ENCODE data around the gene ZNF827.

ZNF827 gene

GRCh38 chr4:145936142-145936996 is 2.3 kb downstream of the ZNF827 start (continued):
- no peak for TF ChIP-seq ZNF707 (tag by site-specific recombination; IDR thresholded peaks at IDR 0.05)
- no peak for TF ChIP-seq ZNF112 (tag by site-specific recombination; IDR thresholded peaks at IDR 0.05)
- TF ChIP-seq, protein P1, sequence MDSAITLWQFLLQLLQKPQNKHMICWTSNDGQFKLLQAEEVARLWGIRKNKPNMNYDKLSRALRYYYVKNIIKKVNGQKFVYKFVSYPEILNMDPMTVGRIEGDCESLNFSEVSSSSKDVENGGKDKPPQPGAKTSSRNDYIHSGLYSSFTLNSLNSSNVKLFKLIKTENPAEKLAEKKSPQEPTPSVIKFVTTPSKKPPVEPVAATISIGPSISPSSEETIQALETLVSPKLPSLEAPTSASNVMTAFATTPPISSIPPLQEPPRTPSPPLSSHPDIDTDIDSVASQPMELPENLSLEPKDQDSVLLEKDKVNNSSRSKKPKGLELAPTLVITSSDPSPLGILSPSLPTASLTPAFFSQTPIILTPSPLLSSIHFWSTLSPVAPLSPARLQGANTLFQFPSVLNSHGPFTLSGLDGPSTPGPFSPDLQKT (IDR thresholded peaks at IDR 0.05; ENCODE audit: borderline replicate concordance, low read depth, low read length) = no peak
- no peak for TF ChIP-seq ZNF274 (IDR thresholded peaks at IDR 0.05; ENCODE audit: low read length)
- no peak for TF ChIP-seq ZNF274 (tag by site-specific recombination; IDR thresholded peaks at IDR 0.05; ENCODE audit: borderline replicate concordance)
- TF ChIP-seq ZNF473 (tag by site-specific recombination; IDR thresholded peaks at IDR 0.05) = no peak
- TF ChIP-seq HOXD13 (CRISPR knock-in tag; IDR thresholded peaks at IDR 0.05; ENCODE audit: borderline replicate concordance) = no peak
- no peak; the same call in 1 of the 2 replicates for TF ChIP-seq ZBTB11 (tag by site-specific recombination; conservative IDR thresholded peaks at IDR 0.05; ENCODE audit: low read depth)
- TF ChIP-seq ZNF639 (tag by site-specific recombination; IDR thresholded peaks at IDR 0.05) = no peak
- no peak; the same call in 1 of the 2 replicates for TF ChIP-seq WT1 (tag by site-specific recombination; IDR thresholded peaks at IDR 0.05)
- no peak for TF ChIP-seq ZNF211 (tag by site-specific recombination; IDR thresholded peaks at IDR 0.05; ENCODE audit: low read depth)
- peak; percentile 22; the same call in 1 of the 2 replicates for TF ChIP-seq ZSCAN30 (tag by site-specific recombination; IDR thresholded peaks at IDR 0.05)
- TF ChIP-seq ZNF37A (tag by site-specific recombination; IDR thresholded peaks at IDR 0.05) = no peak
- TF ChIP-seq ZNF426 (tag by site-specific recombination; IDR thresholded peaks at IDR 0.05) = no peak
- TF ChIP-seq ZNF350 (tag by site-specific recombination; IDR thresholded peaks at IDR 0.05) = no peak
- no peak for TF ChIP-seq ZNF837 (tag by site-specific recombination; IDR thresholded peaks at IDR 0.05)
- TF ChIP-seq ZBTB10 (tag by site-specific recombination; IDR thresholded peaks at IDR 0.05) = no peak
- TF ChIP-seq ZNF449 (tag by site-specific recombination; IDR thresholded peaks at IDR 0.05) = no peak
- TF ChIP-seq ZNF335 (tag by site-specific recombination; conservative IDR thresholded peaks at IDR 0.05) = peak; percentile 91
- TF ChIP-seq, protein P2, sequence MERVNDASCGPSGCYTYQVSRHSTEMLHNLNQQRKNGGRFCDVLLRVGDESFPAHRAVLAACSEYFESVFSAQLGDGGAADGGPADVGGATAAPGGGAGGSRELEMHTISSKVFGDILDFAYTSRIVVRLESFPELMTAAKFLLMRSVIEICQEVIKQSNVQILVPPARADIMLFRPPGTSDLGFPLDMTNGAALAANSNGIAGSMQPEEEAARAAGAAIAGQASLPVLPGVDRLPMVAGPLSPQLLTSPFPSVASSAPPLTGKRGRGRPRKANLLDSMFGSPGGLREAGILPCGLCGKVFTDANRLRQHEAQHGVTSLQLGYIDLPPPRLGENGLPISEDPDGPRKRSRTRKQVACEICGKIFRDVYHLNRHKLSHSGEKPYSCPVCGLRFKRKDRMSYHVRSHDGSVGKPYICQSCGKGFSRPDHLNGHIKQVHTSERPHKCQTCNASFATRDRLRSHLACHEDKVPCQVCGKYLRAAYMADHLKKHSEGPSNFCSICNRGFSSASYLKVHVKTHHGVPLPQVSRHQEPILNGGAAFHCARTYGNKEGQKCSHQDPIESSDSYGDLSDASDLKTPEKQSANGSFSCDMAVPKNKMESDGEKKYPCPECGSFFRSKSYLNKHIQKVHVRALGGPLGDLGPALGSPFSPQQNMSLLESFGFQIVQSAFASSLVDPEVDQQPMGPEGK (tag by site-specific recombination; IDR thresholded peaks at IDR 0.05) = peak; percentile 50
- TF ChIP-seq HOXC10 (CRISPR knock-in tag; IDR thresholded peaks at IDR 0.05) = no peak
- no peak for TF ChIP-seq ZNF239 (tag by site-specific recombination; IDR thresholded peaks at IDR 0.05)
- no peak for TF ChIP-seq YY2 (tag by site-specific recombination; IDR thresholded peaks at IDR 0.05)
- no peak for TF ChIP-seq ZNF704 (tag by site-specific recombination; IDR thresholded peaks at IDR 0.05)
- no peak for TF ChIP-seq REPIN1 (tag by site-specific recombination; IDR thresholded peaks at IDR 0.05; ENCODE audit: low read depth)

All from HEK293 (cell line).